ENCODE data around the gene KIF26A.

Gene KIF26A

GRCh38 chr14:104115131-104115600 is 23.2 kb upstream of the KIF26A start:
- Histone ChIP-seq H3K4me3 (ENCODE audit: low read depth, low read length) (no peak overlapping the region), H3K27ac (no peak overlapping the region), H3K36me3 (replicated peaks) (no peaks in the 10 kb centered on the region), H3K27me3 (replicated peaks) (peaks cover 29% of the 10 kb centered on the region)
- DNase-seq = no peak
- in situ Hi-C loops (cut with HindIII; ENCODE audit: low pct_ligation_motif_present, low sequenced_read_pairs) = no loop called here
- no peak for TF ChIP-seq CTCF (IDR thresholded peaks at IDR 0.05; ENCODE audit: low read depth, low read length, missing control alignments)

GRCh38 chr14:104115691-104116287 is 22.6 kb upstream of the KIF26A start:
- Histone ChIP-seq H3K4me3 (ENCODE audit: low read depth, low read length) (no peak overlapping the region), H3K27ac (no peak overlapping the region), H3K27me3 (replicated peaks) (peaks cover 29% of the 10 kb centered on the region), H3K36me3 (replicated peaks) (no peaks in the 10 kb centered on the region)
- DNase-seq = no peak
- no peak for TF ChIP-seq CTCF (IDR thresholded peaks at IDR 0.05; ENCODE audit: low read depth, low read length, missing control alignments)
- in situ Hi-C loops (cut with HindIII; ENCODE audit: low pct_ligation_motif_present, low sequenced_read_pairs) = no loop called here

GRCh38 chr14:104116288-104116755 is 22.1 kb upstream of the KIF26A start:
- TF ChIP-seq CTCF (IDR thresholded peaks at IDR 0.05; ENCODE audit: low read depth, low read length, missing control alignments) = no peak
- H3K27me3 ChIP-seq (replicated peaks) = peaks cover 29% of the 10 kb centered on the region
- in situ Hi-C loops (cut with HindIII; ENCODE audit: low pct_ligation_motif_present, low sequenced_read_pairs) = no loop called here
- no peak for DNase-seq
- H3K36me3 ChIP-seq (replicated peaks) = no peaks in the 10 kb centered on the region
- H3K27ac ChIP-seq = no peak overlapping the region
- H3K4me3 ChIP-seq (ENCODE audit: low read depth, low read length) = no peak overlapping the region

DNA sequence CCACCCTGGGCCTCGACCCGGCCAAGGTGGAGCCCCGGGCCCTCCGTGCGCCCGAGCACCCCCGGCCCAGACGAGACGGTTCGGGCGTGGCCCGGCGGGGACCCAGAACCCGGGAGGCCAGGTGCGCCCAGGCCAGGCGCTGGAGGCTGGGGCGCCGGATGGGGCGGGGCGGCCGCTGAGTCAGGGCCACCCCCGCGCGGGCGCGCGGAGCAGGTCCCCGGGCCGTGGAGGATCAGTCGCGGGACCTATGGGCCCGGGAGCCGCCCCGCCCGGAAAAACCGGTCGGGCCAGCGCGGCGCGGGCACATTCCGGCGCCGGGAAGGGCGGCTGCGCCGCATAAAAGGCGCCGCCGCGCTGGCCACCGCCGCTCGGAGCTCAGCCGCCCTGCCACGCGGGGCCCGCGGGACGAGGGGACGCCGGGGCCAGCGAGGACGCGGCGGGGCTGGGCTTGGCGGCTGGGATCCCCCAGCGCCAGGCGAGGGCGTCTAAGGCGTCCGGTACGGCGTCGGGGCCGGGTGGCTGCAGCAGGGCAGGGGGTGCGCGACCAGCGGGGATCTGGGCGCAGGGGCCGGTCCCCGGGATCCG is 21.5 kb upstream of the KIF26A start:
- no peak overlapping the region for H3K4me3 ChIP-seq (ENCODE audit: low read depth, low read length)
- in situ Hi-C loops (cut with HindIII; ENCODE audit: low pct_ligation_motif_present, low sequenced_read_pairs) = no loop called here
- TF ChIP-seq CTCF (IDR thresholded peaks at IDR 0.05; ENCODE audit: low read depth, low read length, missing control alignments) = no peak
- H3K27me3 ChIP-seq (replicated peaks) = peaks cover 29% of the 10 kb centered on the region
- H3K27ac ChIP-seq = no peak overlapping the region
- no peak for DNase-seq
- no peaks in the 10 kb centered on the region for H3K36me3 ChIP-seq (replicated peaks)

GRCh38 chr14:104117341-104118005 is 20.9 kb upstream of the KIF26A start:
- H3K36me3 ChIP-seq (replicated peaks) = no peaks in the 10 kb centered on the region
- no peak for DNase-seq
- peaks cover 29% of the 10 kb centered on the region for H3K27me3 ChIP-seq (replicated peaks)
- H3K27ac ChIP-seq = no peak overlapping the region
- no peak overlapping the region for H3K4me3 ChIP-seq (ENCODE audit: low read depth, low read length)
- TF ChIP-seq CTCF (IDR thresholded peaks at IDR 0.05; ENCODE audit: low read depth, low read length, missing control alignments) = no peak
- in situ Hi-C loops (cut with HindIII; ENCODE audit: low pct_ligation_motif_present, low sequenced_read_pairs) = no loop called here

Data from brain microvascular endothelial cell (primary cell).